GM19099 (cell line): ENCODE data around the gene PTGES2.

Source experiments
- POLR2A ChIP-seq: IDR thresholded peaks from 3 replicates; pipeline ENCODE4 v1.6.1; 2011; ENCODE audit warnings: low read depth; ENCODE audit not compliant: insufficient read length; ENCODE audit errors: extremely low read depth

Gene PTGES2

GRCh38 chr9:128146591-128147120 lies 19.1 kb upstream of the PTGES2 start:
- TF ChIP-seq POLR2A: no peak

- no peak for TF ChIP-seq POLR2A
These were observed 18.4 kb upstream of the PTGES2 start for GRCh38 chr9:128145951-128146351.

DNA sequence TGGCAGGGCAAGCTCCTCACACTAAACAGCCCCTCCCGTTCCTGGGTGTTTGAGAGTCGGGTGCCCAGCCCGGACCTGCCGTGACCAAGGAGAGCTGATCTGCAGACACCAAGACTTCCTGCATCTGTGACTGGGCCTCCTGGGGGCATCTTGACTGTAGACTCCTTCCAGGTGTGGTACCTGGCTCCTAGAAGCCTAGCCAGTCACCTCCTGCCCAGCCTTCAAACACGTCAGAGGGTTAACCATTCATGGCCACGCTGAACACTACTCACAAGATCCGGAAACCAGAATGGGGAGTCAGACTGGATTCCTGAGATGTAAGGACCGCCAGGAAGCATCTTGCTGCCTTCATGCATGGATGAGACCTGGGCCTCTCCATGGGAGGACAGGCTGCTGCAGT lies 18.0 kb upstream of the PTGES2 start:
- no peak for TF ChIP-seq POLR2A

DNA sequence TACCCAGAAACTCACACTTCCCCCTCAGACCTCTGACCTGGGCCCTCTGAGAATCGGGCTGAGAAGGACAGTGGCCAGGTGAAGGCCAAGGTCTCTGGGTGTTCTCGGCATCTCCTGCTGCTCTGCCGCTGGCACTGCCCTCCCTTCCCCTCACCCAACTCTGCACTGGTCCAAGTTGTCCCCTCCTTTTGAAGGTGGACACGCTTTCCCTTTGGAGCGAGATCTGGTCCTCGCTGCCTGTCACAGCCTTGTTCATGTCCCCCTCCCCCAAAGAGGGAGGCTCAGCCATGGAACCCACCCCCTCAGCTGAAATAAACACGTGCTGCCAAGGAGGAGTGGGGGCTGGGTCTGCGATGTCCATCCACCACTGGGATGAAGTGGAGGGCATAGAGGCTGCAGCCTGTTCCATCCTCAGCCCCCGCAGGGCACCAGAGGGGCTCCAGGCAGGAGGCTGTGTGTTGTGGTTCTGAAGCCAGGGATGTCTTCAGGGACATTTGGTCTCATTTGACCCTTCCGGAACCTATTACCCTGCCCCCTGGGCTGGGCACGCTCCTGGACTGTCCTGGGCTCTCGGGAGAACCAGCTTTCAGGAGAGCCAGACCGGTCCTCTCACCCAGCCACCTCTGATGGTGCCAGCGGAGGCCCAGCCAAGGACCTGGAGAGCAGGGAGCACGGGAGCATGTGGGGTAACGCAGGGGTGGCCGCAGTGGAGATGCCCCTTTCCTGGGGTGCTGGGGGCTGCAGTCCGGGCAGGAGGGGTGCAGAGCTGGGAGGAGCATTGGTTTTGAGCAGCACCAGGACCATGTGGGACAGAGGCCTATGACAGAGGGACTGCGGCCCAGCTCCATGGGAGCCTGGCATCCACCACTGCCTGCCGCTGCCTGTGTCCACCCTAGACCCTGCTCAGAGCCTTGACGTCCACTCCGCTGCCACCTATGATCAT lies 17.0 kb upstream of the PTGES2 start:
- TF ChIP-seq POLR2A: no peak

DNA sequence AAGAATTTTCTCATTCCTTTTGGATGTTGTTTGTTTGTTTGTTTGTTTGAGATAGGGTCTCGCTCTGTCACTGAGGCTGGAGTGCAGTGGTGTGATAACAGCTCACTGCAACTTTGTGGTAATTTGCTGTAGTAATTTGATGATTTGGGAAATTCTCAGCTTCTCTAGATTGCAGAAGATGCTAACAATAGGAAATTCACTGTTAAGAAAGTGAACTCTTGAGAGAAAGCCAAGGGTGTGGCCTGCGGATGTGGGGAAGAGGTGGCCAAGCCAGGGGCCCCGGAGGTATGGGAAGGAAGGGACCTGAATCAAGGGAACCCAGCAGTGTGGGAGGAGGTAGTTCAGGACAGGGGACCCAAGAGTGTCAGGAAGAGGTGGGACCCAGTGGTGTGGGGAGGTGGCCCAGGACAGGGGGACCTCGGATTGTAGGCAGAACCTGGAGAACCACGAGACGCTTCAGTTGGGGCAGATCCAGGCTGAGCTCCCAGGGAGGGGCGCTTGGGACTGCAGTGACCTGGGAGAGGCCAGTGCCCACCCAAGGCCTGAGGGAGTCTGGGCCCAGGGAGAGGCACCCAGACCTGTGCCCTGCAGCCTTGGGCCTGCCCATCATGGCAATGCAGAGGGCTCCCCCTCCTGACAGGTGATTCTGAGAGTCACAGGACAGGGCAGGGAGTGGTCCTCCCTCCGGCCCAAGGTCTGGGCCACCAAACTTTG lies 16.2 kb upstream of the PTGES2 start:
- no peak for TF ChIP-seq POLR2A

GRCh38 chr9:128142596-128142995 lies 15.1 kb upstream of the PTGES2 start:
- no peak for TF ChIP-seq POLR2A

DNA sequence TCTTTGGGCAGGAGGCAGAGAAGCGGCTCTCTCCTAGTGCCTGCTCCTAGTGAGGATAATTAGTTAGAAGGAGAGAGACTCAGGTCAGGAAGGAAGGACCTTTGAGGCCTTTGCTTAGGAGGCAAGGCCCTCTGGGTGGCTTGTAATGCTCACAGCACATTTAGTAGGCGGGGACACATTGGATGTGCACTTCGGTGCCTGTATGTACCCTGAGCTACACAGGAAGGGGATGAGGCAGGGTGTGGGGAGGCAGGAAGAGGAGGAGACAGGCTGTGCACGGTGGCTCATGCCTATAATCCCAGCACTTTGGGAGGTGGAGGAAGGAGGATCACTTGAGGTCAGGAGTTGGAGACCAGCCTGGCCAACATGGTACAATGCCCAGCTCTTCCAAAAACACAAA lies 14.5 kb upstream of the PTGES2 start:
- TF ChIP-seq POLR2A: no peak

GRCh38 chr9:128141604-128142003 lies 14.1 kb upstream of the PTGES2 start:
- TF ChIP-seq POLR2A: no peak

GRCh38 chr9:128139621-128140020 lies 12.1 kb upstream of the PTGES2 start:
- TF ChIP-seq POLR2A: no peak

GRCh38 chr9:128138001-128138400 lies 10.5 kb upstream of the PTGES2 start:
- TF ChIP-seq POLR2A: no peak

DNA sequence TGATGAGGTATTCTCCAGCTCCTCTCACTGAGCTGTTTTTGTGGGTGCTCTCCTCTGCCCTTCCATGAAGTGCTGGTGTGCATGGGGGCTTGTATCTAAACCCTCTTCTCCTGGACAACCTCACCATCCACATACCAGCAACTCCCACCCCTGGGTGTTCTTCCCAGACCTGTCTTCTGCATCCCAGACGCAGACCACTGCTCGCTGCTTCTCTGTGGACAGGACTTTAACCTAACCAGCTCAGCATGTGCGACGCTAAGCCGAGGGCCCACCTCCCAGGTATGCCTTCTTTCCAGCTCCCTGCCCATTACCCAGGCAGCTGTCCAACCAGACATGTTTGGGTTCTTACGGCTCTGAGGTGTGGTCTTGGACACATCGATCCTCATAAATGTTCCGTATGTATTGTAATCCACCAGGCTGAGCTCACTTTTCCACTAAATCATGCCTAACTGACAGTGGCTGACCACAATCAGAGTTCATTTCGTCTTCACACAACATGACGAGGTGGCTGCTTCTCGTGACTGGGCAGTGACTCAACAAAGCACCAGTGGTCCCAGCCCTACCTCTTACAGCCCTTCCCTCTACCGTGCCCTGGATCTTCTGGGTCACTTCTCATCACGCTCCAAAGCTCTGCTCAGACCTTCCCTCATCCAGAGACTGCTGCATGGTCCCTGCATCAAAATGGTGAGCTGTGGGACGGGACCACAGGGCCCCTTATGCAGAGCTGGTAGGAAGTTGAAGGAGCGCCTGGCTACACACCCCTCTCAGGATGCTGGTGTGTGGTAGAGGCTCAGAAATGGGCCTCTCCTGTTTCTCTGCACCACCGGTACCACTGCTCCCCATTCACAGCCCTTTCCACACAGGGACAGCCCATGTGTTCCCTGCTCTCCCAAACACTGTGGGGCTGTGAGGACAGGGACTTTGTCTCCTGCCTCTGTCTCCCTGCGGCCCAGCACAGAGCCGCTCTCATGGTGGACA lies 9.6 kb upstream of the PTGES2 start:
- TF ChIP-seq POLR2A: no peak

DNA sequence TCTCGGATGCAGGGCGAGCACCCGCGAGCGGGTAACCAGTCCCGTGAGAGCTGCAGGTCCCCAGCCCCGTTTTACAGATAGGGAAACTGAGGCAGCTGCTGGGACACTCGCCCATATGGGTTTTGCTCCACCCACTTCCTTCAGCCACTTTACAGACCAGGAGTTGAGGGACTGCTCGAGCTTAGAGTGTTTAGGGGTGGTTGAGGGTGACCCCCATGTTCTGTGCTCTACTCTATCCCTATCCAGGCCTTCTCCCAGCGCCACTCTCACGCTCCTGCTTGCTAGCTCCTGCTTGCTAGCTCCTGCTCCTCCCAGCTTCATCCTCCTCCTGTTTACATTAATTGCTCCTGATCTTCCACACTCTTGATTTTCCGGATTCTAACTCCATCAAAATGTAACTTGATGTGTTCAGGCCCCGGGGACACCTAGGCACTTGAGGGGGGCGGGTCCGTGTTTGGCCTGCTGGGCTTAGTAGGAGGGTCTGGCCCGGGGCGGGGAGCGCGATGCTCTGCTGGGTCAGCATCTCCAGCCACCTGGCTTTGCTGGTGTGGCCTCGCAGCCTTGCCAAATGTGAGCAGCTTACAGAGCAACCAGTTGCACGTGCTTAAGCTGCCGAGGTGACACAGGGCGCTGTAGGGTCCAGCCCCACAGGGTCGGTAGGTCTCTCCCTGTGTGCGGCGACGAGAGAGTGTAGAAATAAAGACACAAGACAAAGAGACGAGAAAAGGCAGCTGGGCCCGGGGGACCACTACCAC lies 1.5 kb upstream of the PTGES2 start:
- no peak for TF ChIP-seq POLR2A

DNA sequence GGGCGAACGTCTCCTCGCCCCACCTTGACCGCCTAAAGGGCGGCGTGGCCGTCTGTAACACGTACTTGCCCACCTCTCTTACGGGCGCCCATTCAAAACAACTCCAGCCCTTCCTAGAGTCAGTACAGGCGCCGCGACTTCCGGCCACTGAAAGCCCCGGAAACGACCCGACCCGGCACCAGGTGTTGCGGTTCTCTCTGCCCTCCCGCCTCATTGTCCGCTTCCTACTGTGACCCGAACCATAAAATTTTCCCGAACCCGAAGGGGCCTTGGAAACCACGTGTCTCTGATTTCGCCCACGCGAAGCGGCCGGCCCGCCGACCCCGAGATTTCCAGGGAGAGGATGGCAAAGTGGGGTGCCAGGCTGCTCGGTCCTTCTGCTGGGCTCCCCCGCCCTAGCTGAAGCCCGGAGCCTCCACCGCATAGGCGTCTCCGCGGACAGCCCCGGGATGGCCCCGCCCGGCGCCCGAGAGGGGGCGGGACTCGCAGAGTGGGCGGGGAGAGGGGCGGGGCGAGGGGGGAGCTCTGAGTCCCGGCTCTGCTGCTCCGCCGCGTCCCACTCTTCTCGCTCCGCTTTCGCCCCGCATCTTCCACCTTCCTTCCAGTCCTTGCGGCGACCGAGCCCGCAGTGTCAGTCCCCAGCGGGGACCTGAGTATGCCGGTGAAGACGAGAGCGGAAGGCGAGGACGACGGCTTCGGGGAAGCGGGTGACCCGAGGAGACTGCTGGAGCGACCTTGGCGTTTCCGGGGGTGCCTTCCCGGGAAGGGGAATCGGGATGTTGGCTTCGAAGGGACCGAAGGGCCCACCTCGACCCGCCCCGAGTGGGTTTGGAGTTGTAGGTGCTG lies 684 bp upstream of the PTGES2 start:
- TF ChIP-seq POLR2A: peak; percentile 36
